ENCODE data around the gene PHLDA2.

- TF ChIP-seq, protein P1, sequence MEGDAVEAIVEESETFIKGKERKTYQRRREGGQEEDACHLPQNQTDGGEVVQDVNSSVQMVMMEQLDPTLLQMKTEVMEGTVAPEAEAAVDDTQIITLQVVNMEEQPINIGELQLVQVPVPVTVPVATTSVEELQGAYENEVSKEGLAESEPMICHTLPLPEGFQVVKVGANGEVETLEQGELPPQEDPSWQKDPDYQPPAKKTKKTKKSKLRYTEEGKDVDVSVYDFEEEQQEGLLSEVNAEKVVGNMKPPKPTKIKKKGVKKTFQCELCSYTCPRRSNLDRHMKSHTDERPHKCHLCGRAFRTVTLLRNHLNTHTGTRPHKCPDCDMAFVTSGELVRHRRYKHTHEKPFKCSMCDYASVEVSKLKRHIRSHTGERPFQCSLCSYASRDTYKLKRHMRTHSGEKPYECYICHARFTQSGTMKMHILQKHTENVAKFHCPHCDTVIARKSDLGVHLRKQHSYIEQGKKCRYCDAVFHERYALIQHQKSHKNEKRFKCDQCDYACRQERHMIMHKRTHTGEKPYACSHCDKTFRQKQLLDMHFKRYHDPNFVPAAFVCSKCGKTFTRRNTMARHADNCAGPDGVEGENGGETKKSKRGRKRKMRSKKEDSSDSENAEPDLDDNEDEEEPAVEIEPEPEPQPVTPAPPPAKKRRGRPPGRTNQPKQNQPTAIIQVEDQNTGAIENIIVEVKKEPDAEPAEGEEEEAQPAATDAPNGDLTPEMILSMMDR (IDR thresholded peaks at IDR 0.05), result no peak
- no peak for TF ChIP-seq POLR2A (IDR thresholded peaks at IDR 0.05)
Observed at GRCh38 chr11:2934611-2935239, 5.5 kb upstream of the PHLDA2 start.

All from suprapubic skin (tissue), 3 donors.